Gastroesophageal sphincter (tissue), 4 donors: ENCODE results near the gene SOX8. TPM values are rescaled to one million over a fixed set of nuclear protein-coding genes. Genes with fewer than 3 reads are reported as not detected.

ENCODE experiments used
- ATAC-seq: fragments of 150-250 bp; one replicate; pipeline ENCODE4 v1.9.1; 2016; ENCODE audit warnings: mild to moderate bottlenecking, moderate library complexity
- H3K27ac ChIP-seq, 4 donors: fragments of 200-600 bp; sonication (generic) in 3 of 4; 1 replicate in 3 of 4; 2 replicates in 1 of 4; pipeline ENCODE4 v1.5.1; 2016 to 2019
- H3K27me3 ChIP-seq: fragments of 200-600 bp; sonication (generic); one replicate; pipeline ENCODE4 v1.5.1; 2019
- H3K36me3 ChIP-seq, 2 donors: fragments of 200-600 bp; sonication (generic); one replicate each; pipeline ENCODE4 v1.5.1; 2019; ENCODE audit warnings: control low read depth in 1 of 2
- H3K4me1 ChIP-seq, 3 donors: fragments of 200-600 bp; sonication (generic); 1 replicate in 2 of 3; 2 replicates in 1 of 3; pipeline ENCODE4 v1.5.1; 2016 to 2019; ENCODE audit warnings: control low read depth in 2 of 3
- H3K4me3 ChIP-seq, 2 donors: fragments of 200-600 bp; sonication (generic); one replicate each; pipeline ENCODE4 v1.5.1; 2019; ENCODE audit warnings: mild to moderate bottlenecking in 1 of 2, moderate library complexity in 1 of 2
- H3K9me3 ChIP-seq, 3 donors: fragments of 200-600 bp; sonication (generic); one replicate each; pipeline ENCODE4 v1.5.1; 2017 to 2019; ENCODE audit warnings: control low read depth in 2 of 3
- EP300 ChIP-seq: sonication (generic); formaldehyde crosslinking; IDR thresholded peaks from one replicate; pipeline ENCODE4 v1.6.1; 2017; ENCODE audit warnings: antibody characterized with exemption, mild to moderate bottlenecking
- POLR2A ChIP-seq, 2 donors: fragments of 450-650 bp; IDR thresholded peaks; one replicate each; pipeline ENCODE4 v1.6.1; 2017; ENCODE audit warnings: antibody characterized with exemption in 2 of 2, mild to moderate bottlenecking in 2 of 2, moderate library complexity in 1 of 2
- POLR2AphosphoS5 ChIP-seq: sonication (generic); formaldehyde crosslinking; IDR thresholded peaks from one replicate; pipeline ENCODE4 v1.6.1; 2017; ENCODE audit warnings: antibody characterized with exemption
- WGBS, 2 donors: methylation state at CpG; one replicate each; pipeline ENCODE4 v1.1.5; 2018; ENCODE audit warnings: low coverage in 1 of 2; 5-methylcytosine and 5-hydroxymethylcytosine counted together
- total RNA-seq, 4 donors: library from RNA; depleted of rRNA; stranded (reverse); fragments of >200 nt; gene quantifications; one replicate each; pipeline ENCODE4 v1.1.0, GENCODE V29; 2016
- TF ChIP-seq, protein P1 (sequence below), 4 experiments: fragments of 200-600 bp in 2 of 4; fragments of 450-650 bp in 2 of 4; sonication (generic) in 1 of 4; IDR thresholded peaks; one replicate each; pipeline ENCODE4 v1.5.1; 2017 to 2019; ENCODE audit warnings: antibody characterized with exemption in 4 of 4, mild to moderate bottlenecking in 2 of 4, moderate library complexity in 2 of 4

The SOX8 gene
- total RNA-seq, 4 donors from 2014 or later: 2.0 to 4.5 (median 3.6) TPM

DNA sequence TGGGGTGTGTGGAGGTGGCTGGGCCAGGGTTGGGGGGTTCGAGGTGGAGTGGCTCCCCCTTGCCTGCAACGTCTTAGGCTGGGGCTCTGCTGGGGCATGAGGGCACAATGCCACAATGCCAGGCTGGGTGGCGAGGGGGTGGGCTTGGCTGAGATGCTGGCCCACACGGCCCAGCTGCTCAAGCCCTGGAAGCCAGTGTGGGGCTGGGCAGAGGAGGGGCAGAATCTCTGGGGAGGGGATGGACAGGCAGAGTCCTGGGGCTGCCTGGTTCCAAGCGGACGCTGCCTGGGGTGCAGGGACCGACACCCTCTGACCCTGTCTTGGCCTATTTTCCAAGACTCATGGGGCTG is 53.5 kb downstream of the SOX8 start:
- no peak overlapping the region for H3K4me3 ChIP-seq
- no peaks in the 10 kb centered on the region for H3K36me3 ChIP-seq
- H3K4me1 ChIP-seq: no peaks in the 10 kb centered on the region
- H3K27me3 ChIP-seq: peaks cover 79% of the 10 kb centered on the region
- H3K27ac ChIP-seq: no peak overlapping the region
- ATAC-seq: no peak
- no peaks in the 10 kb centered on the region for H3K9me3 ChIP-seq
- no peak for TF ChIP-seq EP300
- no peak for TF ChIP-seq POLR2A (IDR thresholded peaks at IDR 0.05)
- TF ChIP-seq POLR2AphosphoS5: no peak
- TF ChIP-seq, protein P1, sequence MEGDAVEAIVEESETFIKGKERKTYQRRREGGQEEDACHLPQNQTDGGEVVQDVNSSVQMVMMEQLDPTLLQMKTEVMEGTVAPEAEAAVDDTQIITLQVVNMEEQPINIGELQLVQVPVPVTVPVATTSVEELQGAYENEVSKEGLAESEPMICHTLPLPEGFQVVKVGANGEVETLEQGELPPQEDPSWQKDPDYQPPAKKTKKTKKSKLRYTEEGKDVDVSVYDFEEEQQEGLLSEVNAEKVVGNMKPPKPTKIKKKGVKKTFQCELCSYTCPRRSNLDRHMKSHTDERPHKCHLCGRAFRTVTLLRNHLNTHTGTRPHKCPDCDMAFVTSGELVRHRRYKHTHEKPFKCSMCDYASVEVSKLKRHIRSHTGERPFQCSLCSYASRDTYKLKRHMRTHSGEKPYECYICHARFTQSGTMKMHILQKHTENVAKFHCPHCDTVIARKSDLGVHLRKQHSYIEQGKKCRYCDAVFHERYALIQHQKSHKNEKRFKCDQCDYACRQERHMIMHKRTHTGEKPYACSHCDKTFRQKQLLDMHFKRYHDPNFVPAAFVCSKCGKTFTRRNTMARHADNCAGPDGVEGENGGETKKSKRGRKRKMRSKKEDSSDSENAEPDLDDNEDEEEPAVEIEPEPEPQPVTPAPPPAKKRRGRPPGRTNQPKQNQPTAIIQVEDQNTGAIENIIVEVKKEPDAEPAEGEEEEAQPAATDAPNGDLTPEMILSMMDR (IDR thresholded peaks at IDR 0.05): no peak
- no CpG with 5 or more reads among the region's 7 CpGs for WGBS, 2 donors

DNA sequence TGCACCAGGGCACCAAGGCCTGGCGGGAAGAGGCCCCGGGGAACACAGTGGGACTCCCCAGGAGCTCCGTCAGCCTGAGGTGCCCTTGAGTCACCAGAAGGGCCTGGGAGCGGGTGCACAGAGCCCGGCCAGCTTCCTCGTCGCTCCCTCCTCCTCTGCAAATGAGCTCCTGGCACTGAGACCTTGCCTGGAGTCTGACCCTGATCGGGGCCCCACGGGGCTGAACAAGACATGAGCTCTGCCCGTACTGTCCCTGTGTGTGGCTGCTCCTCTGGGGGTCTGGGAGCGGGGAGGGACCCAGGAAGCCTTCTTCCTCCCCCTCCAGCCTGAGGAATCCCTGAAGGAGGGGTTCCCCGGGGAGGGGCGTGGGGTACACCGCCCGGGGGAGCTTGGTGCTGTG is 54.6 kb downstream of the SOX8 start:
- Histone ChIP-seq H3K4me1 (no peaks in the 10 kb centered on the region), H3K36me3 (no peaks in the 10 kb centered on the region), H3K27me3 (peaks cover 79% of the 10 kb centered on the region), H3K9me3 (no peaks in the 10 kb centered on the region), H3K4me3 (no peak overlapping the region), H3K27ac (no peak overlapping the region)
- no peak for ATAC-seq
- TF ChIP-seq, protein P1 (IDR thresholded peaks at IDR 0.05): no peak
- TF ChIP-seq POLR2AphosphoS5 (no peak), EP300 (no peak), POLR2A (IDR thresholded peaks at IDR 0.05) (no peak)
- no CpG with 5 or more reads among the region's 15 CpGs for WGBS, 2 donors

Other genes starting within 250 kb of the SOX8 start
- gene CIAO3, start 240.8 kb upstream of the SOX8 start, total RNA-seq: 10 to 100 TPM; 18.5 to 46.7 (median 25.6) TPM
- 1 to 10 TPM in 1 of 4 donors, under 1 TPM in 1, not detected in 2; 0.73 to 7.2 TPM for gene MSLN, start 221.0 kb upstream of the SOX8 start, total RNA-seq
- gene RPUSD1, start 193.4 kb upstream of the SOX8 start, total RNA-seq: 10 to 100 TPM; 13.4 to 25.8 (median 22.1) TPM
- 10 to 100 TPM in 2 of 4 donors, 1 to 10 TPM in 2; 4.6 to 10.9 (median 8.3) TPM for gene CHTF18, start 193.2 kb upstream of the SOX8 start, total RNA-seq
- not detected for gene GNG13, start 181.0 kb upstream of the SOX8 start, total RNA-seq
- 10 to 100 TPM; 13.7 to 57.3 (median 20.9) TPM for gene LMF1, start 10.8 kb upstream of the SOX8 start, total RNA-seq
- gene SSTR5, start 91.0 kb downstream of the SOX8 start, total RNA-seq: not detected
- not detected for gene C1QTNF8, start 114.5 kb downstream of the SOX8 start, total RNA-seq
- 100 to 1,000 TPM; 133 to 330 (median 173) TPM for gene CACNA1H, start 171.3 kb downstream of the SOX8 start, total RNA-seq
- gene TPSG1, start 243.5 kb downstream of the SOX8 start, total RNA-seq: 1 to 10 TPM in 1 of 4 donors, under 1 TPM in 1, not detected in 2; 0.31 to 3.0 TPM
- gene TPSB2, start 248.4 kb downstream of the SOX8 start, total RNA-seq: 100 to 1,000 TPM in 2 of 4 donors, 10 to 100 TPM in 2; 27.8 to 142 (median 91.8) TPM